ENCODE data around the gene RTN4RL2. TPM values are rescaled to one million over a fixed set of nuclear protein-coding genes. Genes with fewer than 3 reads are reported as not detected.

Gene RTN4RL2
- total RNA-seq, 1 donor from 2014 or later, result 0.07 TPM

Other genes with a start within 250 kb of the RTN4RL2 start
- gene APLNR, start 223.3 kb upstream of the RTN4RL2 start, total RNA-seq, result not detected in 2 replicates
- 66.1 and 107 TPM in 2 replicates for gene TNKS1BP1, start 135.6 kb upstream of the RTN4RL2 start, total RNA-seq
- gene SSRP1, start 124.6 kb upstream of the RTN4RL2 start, total RNA-seq, result 102 and 115 TPM in 2 replicates
- not detected in 2 replicates for gene P2RX3, start 122.2 kb upstream of the RTN4RL2 start, total RNA-seq
- not detected in 2 replicates for gene PRG3, start 79.4 kb upstream of the RTN4RL2 start, total RNA-seq
- gene PRG2, start 69.9 kb upstream of the RTN4RL2 start, total RNA-seq, result 0.40 TPM in 1 of 2 replicates, not detected in the other
- 48.0 and 74.0 TPM in 2 replicates for gene SLC43A3, start 33.4 kb upstream of the RTN4RL2 start, total RNA-seq
- gene SLC43A1, start 55.2 kb downstream of the RTN4RL2 start, total RNA-seq, result 14.1 and 15.6 TPM in 2 replicates
- 52.2 and 74.4 TPM in 2 replicates for gene TIMM10, start 70.2 kb downstream of the RTN4RL2 start, total RNA-seq
- gene SMTNL1, start 77.1 kb downstream of the RTN4RL2 start, total RNA-seq, result not detected in 2 replicates
- 34.5 and 47.3 TPM in 2 replicates for gene UBE2L6, start 107.1 kb downstream of the RTN4RL2 start, total RNA-seq
- 0.11 TPM in 1 of 2 replicates, not detected in the other for gene SERPING1, start 137.2 kb downstream of the RTN4RL2 start, total RNA-seq
- 0.14 and 0.20 TPM in 2 replicates for gene YPEL4, start 189.4 kb downstream of the RTN4RL2 start, total RNA-seq
- 22.9 and 26.0 TPM in 2 replicates for gene CLP1, start 197.2 kb downstream of the RTN4RL2 start, total RNA-seq
- 39.4 and 43.8 TPM in 2 replicates for gene ZDHHC5, start 207.6 kb downstream of the RTN4RL2 start, total RNA-seq